ENCODE measurements around the gene INCENP.

Gene INCENP

DNA sequence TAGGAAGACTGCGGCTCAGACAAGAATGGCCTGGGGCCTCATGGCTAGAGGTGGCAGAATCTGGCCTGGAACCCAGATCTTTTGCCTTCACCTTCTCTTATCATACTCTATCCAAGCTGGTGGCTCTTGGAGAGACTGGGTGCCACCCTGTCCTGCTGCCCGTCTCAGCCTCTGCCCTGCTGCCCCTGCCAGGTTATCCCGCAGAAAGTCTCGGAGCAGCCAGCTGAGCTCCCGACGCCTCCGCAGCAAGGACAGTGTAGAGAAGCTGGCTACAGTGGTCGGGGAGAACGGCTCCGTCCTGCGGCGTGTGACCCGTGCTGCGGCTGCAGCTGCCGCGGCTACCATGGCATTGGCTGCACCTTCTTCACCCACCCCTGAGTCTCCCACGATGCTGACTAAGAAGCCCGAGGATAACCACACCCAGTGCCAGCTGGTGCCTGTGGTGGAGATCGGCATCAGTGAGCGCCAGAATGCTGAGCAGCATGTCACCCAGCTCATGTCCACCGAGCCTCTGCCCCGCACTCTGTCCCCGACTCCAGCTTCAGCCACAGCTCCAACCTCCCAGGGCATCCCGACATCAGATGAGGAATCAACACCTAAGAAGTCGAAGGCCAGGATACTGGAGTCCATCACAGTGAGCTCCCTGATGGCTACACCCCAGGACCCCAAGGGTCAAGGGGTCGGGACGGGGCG, 5.9 kb downstream of the INCENP start:
- no peak for TF ChIP-seq CTCF (IDR thresholded peaks at IDR 0.05; ENCODE audit: insufficient read depth, low read depth, low read length, missing control alignments)
- H3K4me3 ChIP-seq (ENCODE audit: low read depth, low read length): no peak overlapping the region
- DNase-seq (ENCODE audit: low read depth): no peak

DNA sequence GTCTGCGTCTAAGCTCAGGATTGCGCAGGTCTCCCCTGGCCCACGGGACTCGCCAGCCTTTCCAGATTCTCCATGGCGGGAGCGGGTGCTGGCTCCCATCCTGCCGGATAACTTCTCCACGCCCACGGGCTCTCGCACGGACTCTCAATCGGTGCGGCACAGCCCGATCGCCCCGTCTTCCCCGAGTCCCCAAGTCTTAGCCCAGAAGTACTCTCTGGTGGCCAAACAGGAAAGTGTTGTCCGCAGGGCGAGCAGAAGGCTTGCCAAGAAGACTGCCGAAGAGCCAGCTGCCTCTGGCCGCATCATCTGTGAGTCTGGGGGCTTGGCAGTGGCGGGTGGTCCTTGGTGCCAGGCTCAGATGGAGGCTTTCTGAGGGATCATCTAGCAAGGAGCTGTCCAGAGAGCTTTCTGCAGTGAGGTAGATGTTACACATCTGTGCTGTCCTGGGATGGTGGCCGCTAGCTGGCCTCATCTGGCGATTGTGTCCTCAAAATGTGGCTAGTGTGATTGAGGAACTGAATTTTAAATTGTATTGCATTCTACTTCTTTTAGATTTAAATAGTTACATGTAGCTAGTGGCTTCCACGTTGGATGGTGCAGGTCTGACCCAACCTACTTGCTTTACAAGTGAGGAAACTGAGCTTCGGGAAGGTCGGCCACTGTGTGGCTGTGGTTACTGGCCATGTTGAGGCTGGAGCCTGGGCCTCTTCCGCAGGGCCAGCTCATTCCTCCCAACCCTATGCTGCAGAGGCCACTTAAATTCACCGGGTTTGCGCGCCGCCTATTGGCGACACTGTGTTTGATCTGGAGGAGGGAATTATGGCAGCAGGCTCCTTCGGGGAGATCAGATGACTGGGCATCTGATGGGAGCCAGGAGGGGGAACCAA, 6.7 kb downstream of the INCENP start:
- DNase-seq (ENCODE audit: low read depth): no peak
- H3K4me3 ChIP-seq (ENCODE audit: low read depth, low read length): no peak overlapping the region
- no peak for TF ChIP-seq CTCF (IDR thresholded peaks at IDR 0.05; ENCODE audit: insufficient read depth, low read depth, low read length, missing control alignments)

DNA sequence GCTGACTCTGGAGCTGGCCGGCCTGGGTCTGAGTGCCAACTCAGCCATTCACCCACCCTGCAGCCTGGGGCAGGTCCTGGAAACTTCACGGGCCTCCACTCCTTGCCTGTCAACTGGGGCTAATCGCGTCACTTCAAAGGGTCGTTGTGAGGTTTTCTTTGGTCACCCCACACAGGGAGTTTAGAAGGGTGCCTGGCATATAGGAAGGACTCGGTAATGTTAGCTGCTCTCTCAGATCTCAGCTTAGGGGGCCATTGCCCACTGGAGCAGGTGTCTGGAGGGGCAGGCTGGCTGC, 7.3 kb downstream of the INCENP start:
- TF ChIP-seq CTCF (IDR thresholded peaks at IDR 0.05; ENCODE audit: insufficient read depth, low read depth, low read length, missing control alignments): no peak
- no peak overlapping the region for H3K4me3 ChIP-seq (ENCODE audit: low read depth, low read length)
- no peak for DNase-seq (ENCODE audit: low read depth)

DNA sequence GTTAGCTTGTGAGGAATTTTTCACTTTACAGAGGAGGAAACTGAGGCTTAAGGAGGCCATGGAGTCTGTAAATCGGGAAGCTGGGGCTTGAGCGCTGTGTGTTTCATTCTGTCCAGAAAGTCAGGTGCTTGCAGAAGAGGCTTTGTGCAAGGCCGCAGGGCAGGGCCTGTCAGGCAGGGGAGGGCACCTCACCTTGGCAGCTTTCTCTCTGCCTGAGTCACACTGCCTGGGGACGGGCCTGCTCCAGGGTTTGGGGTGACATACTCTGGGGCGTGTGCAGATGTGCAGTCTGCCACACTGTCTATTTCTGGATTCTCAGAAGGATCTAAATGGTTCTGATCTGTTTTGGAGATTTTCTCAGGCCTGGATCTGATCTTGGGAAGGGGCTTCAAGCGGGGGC, 8.4 kb downstream of the INCENP start:
- no peak for DNase-seq (ENCODE audit: low read depth)
- TF ChIP-seq CTCF (IDR thresholded peaks at IDR 0.05; ENCODE audit: insufficient read depth, low read depth, low read length, missing control alignments): no peak

GRCh38 chr11:62132689-62133293, 9.0 kb downstream of the INCENP start:
- H3K4me3 ChIP-seq (ENCODE audit: low read depth, low read length): no peak overlapping the region
- no peak for TF ChIP-seq CTCF (IDR thresholded peaks at IDR 0.05; ENCODE audit: insufficient read depth, low read depth, low read length, missing control alignments)
- DNase-seq (ENCODE audit: low read depth): no peak

More for the DNA sequence above, 8.4 kb downstream of the INCENP start:
- H3K4me3 ChIP-seq (ENCODE audit: low read depth, low read length): no peak overlapping the region

DNA sequence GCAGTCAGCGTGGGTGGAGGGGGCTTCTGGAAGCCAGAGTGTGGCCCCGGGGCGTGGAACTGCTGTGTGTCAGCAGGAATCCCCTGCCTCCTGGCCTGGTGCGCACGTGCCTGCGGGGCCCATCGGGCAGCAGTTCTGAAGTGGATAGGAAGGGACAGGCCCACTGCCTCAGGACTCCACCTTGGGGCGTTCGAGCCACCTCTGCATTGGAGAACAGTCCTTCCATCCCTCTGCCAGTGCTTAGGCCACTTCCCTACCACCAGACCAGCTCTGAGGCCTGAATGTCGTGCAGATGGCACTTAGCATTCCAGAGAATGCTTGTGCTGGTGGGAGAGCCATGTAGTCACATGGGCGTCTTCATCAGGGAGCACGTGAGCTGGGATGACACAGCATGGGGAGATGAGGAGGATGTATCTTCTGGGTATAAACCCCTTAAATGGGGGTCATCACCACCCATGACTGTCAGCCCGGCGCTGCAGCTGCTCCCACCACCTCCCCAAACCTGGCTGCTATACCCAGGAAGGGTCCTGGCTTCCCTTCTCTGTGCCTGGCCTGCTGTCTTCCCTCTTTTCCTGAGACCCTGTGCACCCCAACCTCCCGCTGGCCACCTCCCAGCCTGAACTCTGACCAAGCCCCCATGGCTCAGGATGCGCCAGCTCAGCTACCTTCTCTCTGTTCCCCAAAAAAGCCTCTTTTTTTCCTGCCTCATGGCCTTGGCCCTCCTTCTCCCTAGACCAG, 9.7 kb downstream of the INCENP start:
- H3K4me3 ChIP-seq (ENCODE audit: low read depth, low read length): no peak overlapping the region
- no peak for DNase-seq (ENCODE audit: low read depth)

More for the DNA sequence above, 9.7 kb downstream of the INCENP start:
- TF ChIP-seq CTCF (IDR thresholded peaks at IDR 0.05; ENCODE audit: insufficient read depth, low read depth, low read length, missing control alignments): no peak

Data from GM12865 (cell line).